Measurements from ENCODE around the gene ZSCAN30. TPM values are rescaled to one million over a fixed set of nuclear protein-coding genes. Genes with fewer than 3 reads are reported as not detected.

The ZSCAN30 gene
- total and polyA plus RNA-seq, 10 of the 15 experiments (the other 5 are each of a cell fraction or from before 2014, with no cell fraction given) = 2.7 to 15.7 (median 11.2) TPM

DNA sequence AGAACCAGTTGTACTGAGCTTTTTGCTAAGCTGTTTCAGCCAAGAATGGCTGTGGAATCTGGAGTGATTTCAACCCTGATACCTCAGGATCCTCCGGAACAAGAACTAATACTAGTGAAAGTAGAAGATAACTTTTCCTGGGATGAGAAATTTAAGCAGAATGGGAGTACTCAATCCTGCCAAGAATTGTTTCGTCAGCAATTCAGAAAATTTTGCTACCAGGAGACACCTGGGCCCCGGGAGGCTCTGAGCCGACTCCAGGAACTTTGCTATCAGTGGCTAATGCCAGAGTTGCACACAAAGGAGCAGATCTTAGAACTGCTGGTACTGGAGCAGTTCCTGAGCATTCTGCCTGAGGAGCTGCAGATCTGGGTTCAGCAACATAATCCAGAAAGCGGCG, 47.6 kb downstream of the ZSCAN30 start:
- no peak for ATAC-seq
- no TSS peak for BruUV-seq (replicated peaks)
- no peak overlapping the region for H3K4me2 ChIP-seq (ENCODE audit: control insufficient read depth, insufficient read depth)
- intact Hi-C loops (cut with micrococcal nuclease; ENCODE audit: unreplicated experiment) (loop anchor here (10.0 kb wide), 1 partner anchor 332 kb away; no protein-coding TSS in a partner anchor), in situ Hi-C loops (cut with MboI) (loop anchor here (5.0 kb wide), 2 partner anchors 50 to 100 kb away; partner anchors contain the start of genes ZNF24 and ZSCAN30)
- TF ChIP-seq HCFC1 (IDR thresholded peaks at IDR 0.05; ENCODE audit: low read length) (no peak), KAT2A (conservative IDR thresholded peaks at IDR 0.05; ENCODE audit: control insufficient read depth, low read depth, low read length) (no peak), BRCA1 (IDR thresholded peaks at IDR 0.05; ENCODE audit: low read depth, low read length) (no peak), IKZF2 (IDR thresholded peaks at IDR 0.05) (no peak), MYB (IDR thresholded peaks at IDR 0.05; ENCODE audit: borderline replicate concordance, low read depth, low read length) (no peak), ESRRA (IDR thresholded peaks at IDR 0.05; ENCODE audit: low read length) (no peak)
- TF ChIP-seq, protein P1, sequence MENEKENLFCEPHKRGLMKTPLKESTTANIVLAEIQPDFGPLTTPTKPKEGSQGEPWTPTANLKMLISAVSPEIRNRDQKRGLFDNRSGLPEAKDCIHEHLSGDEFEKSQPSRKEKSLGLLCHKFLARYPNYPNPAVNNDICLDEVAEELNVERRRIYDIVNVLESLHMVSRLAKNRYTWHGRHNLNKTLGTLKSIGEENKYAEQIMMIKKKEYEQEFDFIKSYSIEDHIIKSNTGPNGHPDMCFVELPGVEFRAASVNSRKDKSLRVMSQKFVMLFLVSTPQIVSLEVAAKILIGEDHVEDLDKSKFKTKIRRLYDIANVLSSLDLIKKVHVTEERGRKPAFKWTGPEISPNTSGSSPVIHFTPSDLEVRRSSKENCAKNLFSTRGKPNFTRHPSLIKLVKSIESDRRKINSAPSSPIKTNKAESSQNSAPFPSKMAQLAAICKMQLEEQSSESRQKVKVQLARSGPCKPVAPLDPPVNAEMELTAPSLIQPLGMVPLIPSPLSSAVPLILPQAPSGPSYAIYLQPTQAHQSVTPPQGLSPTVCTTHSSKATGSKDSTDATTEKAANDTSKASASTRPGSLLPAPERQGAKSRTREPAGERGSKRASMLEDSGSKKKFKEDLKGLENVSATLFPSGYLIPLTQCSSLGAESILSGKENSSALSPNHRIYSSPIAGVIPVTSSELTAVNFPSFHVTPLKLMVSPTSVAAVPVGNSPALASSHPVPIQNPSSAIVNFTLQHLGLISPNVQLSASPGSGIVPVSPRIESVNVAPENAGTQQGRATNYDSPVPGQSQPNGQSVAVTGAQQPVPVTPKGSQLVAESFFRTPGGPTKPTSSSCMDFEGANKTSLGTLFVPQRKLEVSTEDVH (IDR thresholded peaks at IDR 0.05; ENCODE audit: low read depth, partially characterized antibody) = no peak
- no peak for DNase-seq (ENCODE audit: low read depth, low spot score)
- H4K20me1 ChIP-seq (ENCODE audit: control insufficient read depth, insufficient read depth) = no peaks in the 10 kb centered on the region
- ChIA-PET CTCF (interaction anchor here (1.1 kb wide), 1 partner anchor 47 kb away, joined by 3 read pairs; the partner anchor contains the start of gene ZSCAN30), SMC1A (ENCODE audit: uncharacterized antibody, unreplicated experiment) (interaction anchor here (0.7 to 0.9 kb wide), 2 partner anchors 11 to 103 kb away, joined by 3 to 4 read pairs; no protein-coding TSS in a partner anchor), RAD21 (ENCODE audit: unreplicated experiment) (no interaction called here), POLR2A (interaction anchor here (2.1 kb wide), 1 partner anchor 46 kb away, joined by 6 read pairs; no protein-coding TSS in a partner anchor)
- FAIRE-seq = no peak
- H3K27ac ChIP-seq (ENCODE audit: control insufficient read depth, insufficient read depth) = no peak overlapping the region
- peaks cover 2 to 24% of the 10 kb centered on the region in 2 experiments for H3K36me3 ChIP-seq (ENCODE audit: control insufficient read depth in 2 of 2, insufficient read depth in 2 of 2, low read length in 1 of 2)
- peaks cover 9% of the 10 kb centered on the region for H3K79me2 ChIP-seq (ENCODE audit: control insufficient read depth, insufficient read depth, low read length)
- no peak overlapping the region for H2AFZ ChIP-seq (ENCODE audit: control insufficient read depth, low read depth, low read length)
- H3K4me1 ChIP-seq (ENCODE audit: control insufficient read depth, insufficient read depth, low read length) = no peaks in the 10 kb centered on the region
- WGBS (ENCODE audit: insufficient coverage, insufficient replicate concordance, low lambda C conversion rate, missing lambda C conversion rate) = 98% methylated on average over 6 of the region's 6 CpGs
- H3K27me3 ChIP-seq (replicated peaks in 1 of 2; ENCODE audit: control insufficient read depth in 2 of 2, insufficient read depth in 2 of 2, low read length in 1 of 2) = no peaks in the 10 kb centered on the region
- 0 out of 2 replicates have a peak overlapping the region, but pooled peaks have one; percentile 4 for H3K4me3 ChIP-seq
- peaks cover 39% of the 10 kb centered on the region; the same call in 2 of the 3 replicates for H3K9me3 ChIP-seq (replicated peaks; ENCODE audit: control insufficient read depth, insufficient read depth, low read length)
- no peak overlapping the region for H3K9ac ChIP-seq (ENCODE audit: control insufficient read depth, insufficient read depth, low read length)

Measured in GM12878 (cell line).